Measurements from ENCODE around the gene CYP11A1. TPM values are rescaled to one million over a fixed set of nuclear protein-coding genes. Genes with fewer than 3 reads are reported as not detected.

The CYP11A1 gene
- total and polyA plus RNA-seq, 10 of the 15 experiments (the other 5 are each of a cell fraction or from before 2014, with no cell fraction given), result 0.11 to 1.2 (median 0.23) TPM; not detected in 5

DNA sequence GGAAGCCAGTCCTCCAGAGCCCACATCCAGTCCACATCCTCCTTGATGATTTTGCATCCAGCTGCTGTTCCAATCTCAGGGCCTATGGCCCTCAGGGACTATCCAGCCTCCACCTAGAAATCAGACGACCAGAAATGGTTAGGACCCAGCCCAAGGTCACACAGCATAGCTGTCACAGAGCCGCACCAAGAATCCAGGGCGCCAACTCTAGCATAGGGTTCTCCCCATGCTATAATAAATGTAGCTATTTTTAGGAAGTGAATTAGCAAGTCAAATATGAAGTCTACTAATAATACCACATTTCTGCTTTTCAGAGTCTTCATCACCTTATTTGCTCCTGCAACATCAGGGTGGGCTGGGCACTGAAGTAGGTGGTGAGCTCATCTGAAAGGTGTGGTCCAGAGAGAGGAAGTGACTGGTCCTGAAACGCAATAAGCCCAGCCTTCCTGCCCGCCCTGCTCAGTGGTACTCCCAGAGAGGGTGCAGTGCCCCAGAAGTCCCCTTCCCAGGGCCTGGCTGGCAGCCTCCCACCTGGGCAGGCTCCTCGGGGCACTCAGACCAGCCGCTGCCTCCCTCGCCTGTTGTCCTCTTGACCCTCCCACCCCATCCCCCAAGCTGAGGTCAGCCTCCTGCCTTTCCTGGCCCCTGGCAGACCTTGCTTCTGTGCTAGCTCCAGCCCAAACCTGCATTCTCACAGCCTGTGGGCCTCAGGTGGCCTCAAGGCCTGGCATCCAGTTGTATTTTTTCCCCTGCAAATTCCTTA, 17.6 kb upstream of the CYP11A1 start (continued):
- TF ChIP-seq ZNF687 (IDR thresholded peaks at IDR 0.05) (peak; percentile 95), SRF (IDR thresholded peaks at IDR 0.05; ENCODE audit: low read depth in 2 of 2, low read length in 2 of 2) (peak in 1 of 2 experiments; percentile 85; a peak in 1 of 4 replicates), CBX5 (IDR thresholded peaks at IDR 0.05; ENCODE audit: low read depth) (no peak), ZNF217 (IDR thresholded peaks at IDR 0.05) (no peak; the same call in 1 of the 2 replicates), NFIC (IDR thresholded peaks at IDR 0.05; ENCODE audit: low read depth, low read length) (no peak), NR2C1 (IDR thresholded peaks at IDR 0.05) (no peak), POLR2AphosphoS2 (IDR thresholded peaks at IDR 0.05; ENCODE audit: low read depth, low read length) (0 out of 2 replicates have a peak, but pooled peaks have one; percentile 60), CBX3 (IDR thresholded peaks at IDR 0.05; ENCODE audit: borderline replicate concordance, low read depth) (no peak), EP300 (IDR thresholded peaks at IDR 0.05; ENCODE audit: borderline replicate concordance in 1 of 2, control insufficient read depth in 1 of 2, low read depth in 2 of 2, low read length in 2 of 2) (peak; percentile 48 to 58; a peak in 1 of 4 replicates), ESRRA (IDR thresholded peaks at IDR 0.05; ENCODE audit: low read length) (no peak), YBX1 (IDR thresholded peaks at IDR 0.05) (no peak), CHD1 (IDR thresholded peaks at IDR 0.05; ENCODE audit: low read depth, low read length) (no peak), SIX5 (IDR thresholded peaks at IDR 0.05; ENCODE audit: low read depth, low read length, severe bottlenecking) (peak; percentile 5), JUNB (IDR thresholded peaks at IDR 0.05) (peak; percentile 63), PBX3 (IDR thresholded peaks at IDR 0.05; ENCODE audit: insufficient replicate concordance, low read depth, low read length) (no peak), POLR2A (IDR thresholded peaks at IDR 0.05; ENCODE audit: low read depth, low read length) (peak; percentile 81), ZNF384 (IDR thresholded peaks at IDR 0.05; ENCODE audit: borderline replicate concordance, low read depth, low read length) (no peak), JUND (IDR thresholded peaks at IDR 0.05; ENCODE audit: low read depth, low read length) (peak; percentile 45; the same call in 1 of the 2 replicates), IKZF1 (conservative IDR thresholded peaks at IDR 0.05) (peak; percentile 59), HDGF (IDR thresholded peaks at IDR 0.05) (peak; percentile 98)
- TF ChIP-seq, protein P1, sequence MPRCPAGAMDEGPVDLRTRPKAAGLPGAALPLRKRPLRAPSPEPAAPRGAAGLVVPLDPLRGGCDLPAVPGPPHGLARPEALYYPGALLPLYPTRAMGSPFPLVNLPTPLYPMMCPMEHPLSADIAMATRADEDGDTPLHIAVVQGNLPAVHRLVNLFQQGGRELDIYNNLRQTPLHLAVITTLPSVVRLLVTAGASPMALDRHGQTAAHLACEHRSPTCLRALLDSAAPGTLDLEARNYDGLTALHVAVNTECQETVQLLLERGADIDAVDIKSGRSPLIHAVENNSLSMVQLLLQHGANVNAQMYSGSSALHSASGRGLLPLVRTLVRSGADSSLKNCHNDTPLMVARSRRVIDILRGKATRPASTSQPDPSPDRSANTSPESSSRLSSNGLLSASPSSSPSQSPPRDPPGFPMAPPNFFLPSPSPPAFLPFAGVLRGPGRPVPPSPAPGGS (IDR thresholded peaks at IDR 0.05; ENCODE audit: borderline replicate concordance, insufficient read depth, low read depth, low read length, poor library complexity, severe bottlenecking), result peak; percentile 18
- TF ChIP-seq, protein P2, sequence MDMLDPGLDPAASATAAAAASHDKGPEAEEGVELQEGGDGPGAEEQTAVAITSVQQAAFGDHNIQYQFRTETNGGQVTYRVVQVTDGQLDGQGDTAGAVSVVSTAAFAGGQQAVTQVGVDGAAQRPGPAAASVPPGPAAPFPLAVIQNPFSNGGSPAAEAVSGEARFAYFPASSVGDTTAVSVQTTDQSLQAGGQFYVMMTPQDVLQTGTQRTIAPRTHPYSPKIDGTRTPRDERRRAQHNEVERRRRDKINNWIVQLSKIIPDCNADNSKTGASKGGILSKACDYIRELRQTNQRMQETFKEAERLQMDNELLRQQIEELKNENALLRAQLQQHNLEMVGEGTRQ (IDR thresholded peaks at IDR 0.05; ENCODE audit: borderline replicate concordance, low read depth, low read length), result no peak
